ENCODE measurements around the gene PPP6C. TPM values are rescaled to one million over a fixed set of nuclear protein-coding genes. Genes with fewer than 3 reads are reported as not detected.
A peak's percentile ranks its signal among the peaks of the same experiment; 100 is the strongest.

Gene PPP6C
- total RNA-seq = 42.1 and 42.6 TPM in 2 replicates
- 14.6 and 19.3 TPM in 2 replicates for polyA plus RNA-seq
- polyA plus RNA-seq (2011; cell fraction: cytosol; rRNA removed) = 21.6 and 22.2 TPM in 2 replicates
- polyA plus RNA-seq (2011; cell fraction: nucleus; rRNA removed) = 11.7 and 14.8 TPM in 2 replicates
- 28.8 and 38.7 TPM in 2 replicates for polyA plus RNA-seq (2012)
- polyA minus RNA-seq = 20.0 and 20.8 TPM in 2 replicates
- polyA minus RNA-seq (2011; cell fraction: cytosol; rRNA and poly(A)+ RNA removed) = 23.9 TPM
- polyA minus RNA-seq (2011; cell fraction: nucleus; rRNA and poly(A)+ RNA removed) = 10.7 and 13.2 TPM in 2 replicates
- percentile 80 among the genes with signal in this experiment for Bru-seq, nascent RNA
- percentile 87 among the genes with signal in this experiment for BruChase-seq, experiment 1, labeled RNA remaining after a 6-hour chase
- percentile 79 among the genes with signal in this experiment for BruChase-seq, experiment 2, labeled RNA remaining after a 2-hour chase
- long read RNA-seq, full-length matches to known transcripts = 68 of 85 reads
- long read RNA-seq, partial matches to known transcripts = 4 of 85 reads
- long read RNA-seq, other reads (novel, unspliced or antisense) = 13 of 85 reads

DNA sequence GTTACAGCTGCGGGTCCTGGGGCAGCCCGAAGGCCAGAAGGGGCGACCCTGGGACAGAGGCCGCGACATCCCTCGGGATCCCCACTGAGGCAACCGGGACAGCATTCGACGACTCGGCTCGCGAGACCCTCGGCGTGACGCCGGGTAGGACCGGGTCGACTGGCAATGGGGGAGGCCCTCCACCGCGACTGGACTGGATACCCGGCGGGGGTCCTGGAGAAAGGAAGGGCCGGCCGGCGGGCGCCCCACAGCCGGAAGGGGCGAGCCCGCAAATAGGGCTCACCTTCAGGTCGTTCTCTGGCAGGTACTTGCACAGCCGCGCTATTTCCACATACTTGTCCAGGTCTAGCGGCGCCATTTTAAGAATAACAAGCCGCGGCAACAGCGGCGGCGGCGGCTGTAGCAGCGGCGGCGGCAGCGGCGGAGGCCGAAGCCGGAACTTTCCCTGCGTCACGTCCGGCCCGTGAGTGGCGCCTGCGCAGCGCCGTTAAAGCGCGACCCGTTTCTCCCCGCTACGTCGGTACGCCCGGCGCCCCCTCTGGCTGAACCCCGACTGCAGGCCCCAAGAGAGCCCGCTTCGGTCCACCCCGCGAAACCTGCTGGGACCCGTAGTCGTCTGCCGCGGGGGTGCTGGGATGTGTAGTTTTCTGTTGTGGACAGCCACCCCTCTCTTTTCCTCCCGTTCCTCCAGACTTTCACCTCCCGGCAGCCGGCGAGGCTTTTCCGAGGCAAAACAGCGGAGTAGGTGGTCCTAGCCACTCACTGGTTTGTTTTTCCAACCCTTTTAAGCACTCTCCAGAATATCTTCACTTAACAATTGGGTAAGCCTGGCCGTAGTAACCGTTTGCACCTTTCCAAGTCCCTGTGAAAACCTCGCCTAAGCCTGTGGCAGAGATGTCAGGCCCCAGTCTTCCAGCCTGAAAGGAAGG is at the start of gene PPP6C:
PPP6C (minus strand) TSS at position 443 of the 929 bp plus-strand sequence; CDS start at position 358, 85 bp downstream.
- H3K27me3 ChIP-seq (ENCODE audit: control insufficient read depth in 2 of 2, insufficient read depth in 2 of 2, low read length in 2 of 2) = no peaks in the 10 kb centered on the region
- peak within 1 kb of the TSS; percentile 88 for H3K4me2 ChIP-seq (ENCODE audit: insufficient read depth, low read length)
- TF ChIP-seq POLR2A (IDR thresholded peaks at IDR 0.05; ENCODE audit: low read depth, low read length) = peak; percentile 91
- TF ChIP-seq FOS (IDR thresholded peaks at IDR 0.05; ENCODE audit: borderline replicate concordance, insufficient read depth, low read length) = peak; percentile 4
- no peak for TF ChIP-seq GATA2 (IDR thresholded peaks at IDR 0.05; ENCODE audit: insufficient read depth, insufficient read length, low read depth, low read length)
- peak; percentile 91 for TF ChIP-seq POLR2AphosphoS5 (IDR thresholded peaks at IDR 0.05; ENCODE audit: insufficient read depth, low read depth, low read length)
- TF ChIP-seq, protein P1, sequence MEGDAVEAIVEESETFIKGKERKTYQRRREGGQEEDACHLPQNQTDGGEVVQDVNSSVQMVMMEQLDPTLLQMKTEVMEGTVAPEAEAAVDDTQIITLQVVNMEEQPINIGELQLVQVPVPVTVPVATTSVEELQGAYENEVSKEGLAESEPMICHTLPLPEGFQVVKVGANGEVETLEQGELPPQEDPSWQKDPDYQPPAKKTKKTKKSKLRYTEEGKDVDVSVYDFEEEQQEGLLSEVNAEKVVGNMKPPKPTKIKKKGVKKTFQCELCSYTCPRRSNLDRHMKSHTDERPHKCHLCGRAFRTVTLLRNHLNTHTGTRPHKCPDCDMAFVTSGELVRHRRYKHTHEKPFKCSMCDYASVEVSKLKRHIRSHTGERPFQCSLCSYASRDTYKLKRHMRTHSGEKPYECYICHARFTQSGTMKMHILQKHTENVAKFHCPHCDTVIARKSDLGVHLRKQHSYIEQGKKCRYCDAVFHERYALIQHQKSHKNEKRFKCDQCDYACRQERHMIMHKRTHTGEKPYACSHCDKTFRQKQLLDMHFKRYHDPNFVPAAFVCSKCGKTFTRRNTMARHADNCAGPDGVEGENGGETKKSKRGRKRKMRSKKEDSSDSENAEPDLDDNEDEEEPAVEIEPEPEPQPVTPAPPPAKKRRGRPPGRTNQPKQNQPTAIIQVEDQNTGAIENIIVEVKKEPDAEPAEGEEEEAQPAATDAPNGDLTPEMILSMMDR (IDR thresholded peaks at IDR 0.05; ENCODE audit: extremely low read depth in 1 of 2, insufficient read depth in 1 of 2, low read depth in 1 of 2, low read length in 2 of 2) = peak; percentile 76 to 88
- no peak for TF ChIP-seq JUN (IDR thresholded peaks at IDR 0.05; ENCODE audit: borderline replicate concordance, insufficient read depth, insufficient read length, low read depth)
- no peaks in the 10 kb centered on the region for H4K20me1 ChIP-seq (replicated peaks; ENCODE audit: control insufficient read depth, extremely low read depth, insufficient read depth, low read length)
- H2AFZ ChIP-seq (ENCODE audit: low read depth, low read length) = peak within 1 kb of the TSS; percentile 90
- peak within 1 kb of the TSS; percentile 91 for H3K9ac ChIP-seq (replicated peaks; ENCODE audit: extremely low read depth, insufficient read depth, low read length)
- H3K36me3 ChIP-seq (ENCODE audit: control insufficient read depth in 2 of 2, extremely low read depth in 1 of 2, insufficient read depth in 2 of 2, low read length in 2 of 2) = no peaks in the 10 kb centered on the region
- FAIRE-seq (peak; percentile 95), DNase-seq (ENCODE audit: low read depth, low spot score) (peak; percentile 98)
- intact Hi-C loops (cut with micrococcal nuclease) (loop anchor here (1.0 to 5.0 kb wide), 3 partner anchors 11 to 327 kb away; partner anchors contain the start of genes ARPC5L, RABEPK, RPL35 and SCAI), dilution Hi-C loops (cut with MboI; ENCODE audit: extremely low pct_ligation_motif_present, low sequenced_read_pairs) (no loop called here)
- peak within 1 kb of the TSS; percentile 66 for H3K27ac ChIP-seq (ENCODE audit: insufficient read depth, low read depth, low read length)
- H3K9me3 ChIP-seq (replicated peaks; ENCODE audit: control insufficient read depth, insufficient read depth, low read length) = no peaks in the 10 kb centered on the region
- H3K4me1 ChIP-seq (ENCODE audit: control insufficient read depth, extremely low read depth, insufficient read depth, low read length) = peaks cover 7% of the 10 kb centered on the region
- BruUV-seq (replicated peaks) = TSS peak; percentile 92
- CTCF ChIA-PET = interaction anchor here (0.7 to 1.4 kb wide), 2 partner anchors 46 to 52 kb away, joined by 3 to 4 read pairs; partner anchors contain the start of gene SCAI
- peak within 1 kb of the TSS; percentile 70 to 90 (median 78) for H3K4me3 ChIP-seq (replicated peaks in 1 of 3; ENCODE audit: insufficient read depth in 1 of 3, low read depth in 1 of 3, low read length in 3 of 3)
- peaks cover 42% of the 10 kb centered on the region for H3K79me2 ChIP-seq (ENCODE audit: control insufficient read depth, insufficient read depth, low read length)
- no peaks in the 10 kb centered on the region for H3K9me1 ChIP-seq (replicated peaks; ENCODE audit: control insufficient read depth, extremely low read depth, insufficient read depth, low read length)
- POLR2A ChIA-PET = interaction anchor here (0.7 kb wide), 1 partner anchor 55 kb away, joined by 3 read pairs; no protein-coding TSS in a partner anchor
